K562 (cell line): ENCODE measurements around the gene ZER1. TPM values are rescaled to one million over a fixed set of nuclear protein-coding genes. Genes with fewer than 3 reads are reported as not detected.
A peak's percentile ranks its signal among the peaks of the same experiment; 100 is the strongest.

Experiments
- ARID3B ChIP-seq: fragments of 250-450 bp; sonication (Bioruptor Pico); IDR thresholded peaks from 2 replicates; pipeline ENCODE4 v1.4.0; 2020; ENCODE audit warnings: borderline replicate concordance
- ATF4 ChIP-seq: fragments of 450-650 bp; formaldehyde crosslinking; IDR thresholded peaks from 2 replicates; pipeline ENCODE4 v1.4.0; 2022; ENCODE audit warnings: mild to moderate bottlenecking, moderate library complexity
- CEBPB ChIP-seq: fragments of 450-650 bp; IDR thresholded peaks from 2 replicates; pipeline ENCODE4 v1.6.1; 2016; ENCODE audit warnings: missing genetic modification characterization, missing compliant biosample characterization
- E2F5 ChIP-seq: sonication (generic); formaldehyde crosslinking; IDR thresholded peaks from 2 replicates; pipeline ENCODE4 v1.8.0; 2022; ENCODE audit warnings: mild to moderate bottlenecking, missing genetic modification reagents
- KLF6 ChIP-seq: fragments of 250-450 bp; sonication (Bioruptor Pico); IDR thresholded peaks from 2 replicates; pipeline ENCODE4 v1.4.0; 2020; ENCODE audit warnings: mild to moderate bottlenecking, moderate library complexity, borderline replicate concordance
- LCOR ChIP-seq: sonication (generic); formaldehyde crosslinking; IDR thresholded peaks from 2 replicates; pipeline ENCODE4 v1.8.0; 2022; ENCODE audit warnings: mild to moderate bottlenecking, missing genetic modification reagents
- MYC ChIP-seq, 2 experiments: fragments of 250-450 bp in 1 of 2; sonication (Bioruptor Pico) in 1 of 2; IDR thresholded peaks; 2 replicates each; pipeline versions ENCODE4 v1.5.1 to v1.6.1; 2012 to 2021; ENCODE audit warnings: low read depth in 2 of 2, borderline replicate concordance in 1 of 2, improper control_type of control experiment in 1 of 2, low read length in 1 of 2, mild to moderate bottlenecking in 1 of 2, moderate library complexity in 1 of 2
- NFE2L1 ChIP-seq: fragments of 450-650 bp; IDR thresholded peaks from 2 replicates; pipeline ENCODE4 v1.6.1; 2016; ENCODE audit warnings: missing genetic modification characterization, low read depth, mild to moderate bottlenecking, missing compliant biosample characterization, moderate library complexity, borderline replicate concordance
- SMARCA4 ChIP-seq: fragments of 450-650 bp; IDR thresholded peaks from 2 replicates; pipeline ENCODE4 v1.6.1; 2016
- U2AF2 ChIP-seq: fragments of 200-400 bp; formaldehyde crosslinking; optimal IDR thresholded peaks from 2 replicates; pipeline ENCODE3; 2017; ENCODE audit warnings: low read depth, mild to moderate bottlenecking, low read length
- ZFPM2 ChIP-seq: fragments of 250-450 bp; sonication (Bioruptor Pico); IDR thresholded peaks from 2 replicates; pipeline ENCODE4 v1.5.1; 2022; ENCODE audit warnings: mild to moderate bottlenecking
- ZNF124 ChIP-seq: sonication (generic); formaldehyde crosslinking; IDR thresholded peaks from 2 replicates; pipeline ENCODE4 v1.8.1; 2022; ENCODE audit warnings: missing genetic modification reagents
- ZNF146 ChIP-seq: IDR thresholded peaks from one replicate; pipeline ENCODE4 v1.6.1; 2018; ENCODE audit warnings: missing compliant biosample characterization; ENCODE audit not compliant: unreplicated experiment
- ZNF184 ChIP-seq: sonication (generic); formaldehyde crosslinking; IDR thresholded peaks from 2 replicates; pipeline ENCODE4 v1.5.0; 2020; ENCODE audit warnings: missing genetic modification reagents
- ZNF449 ChIP-seq: fragments of 250-450 bp; sonication (Bioruptor Pico); IDR thresholded peaks from 2 replicates; pipeline ENCODE4 v1.8.0; 2022; ENCODE audit warnings: moderate library complexity, mild to moderate bottlenecking, inconsistent platforms
- ZNF717 ChIP-seq: fragments of 250-450 bp; sonication (Bioruptor Pico); IDR thresholded peaks from 2 replicates; pipeline ENCODE4 v1.5.0; 2021
- polyA plus RNA-seq, 8 experiments: library from polyadenylated mRNA; depleted of rRNA in 4 of 8; stranded (reverse) in 5 of 8; unstranded in 3 of 8; fragments of >200 nt; fragmentation: Nextera tagmentation in 2 of 8; fragmentation: Illumina TruSeq in 1 of 8; extraction: Ambion mirVana in 2 of 8; extraction: Trizol in 1 of 8; gene quantifications; 2 replicates each; pipeline versions ENCODE4 v1.2.1 to v1.2.3, GENCODE V29; 2011 to 2014; ENCODE audit warnings: inconsistent platforms in 1 of 8, missing spikeins in 1 of 8
- total RNA-seq, 7 experiments: library from RNA; depleted of rRNA in 6 of 7; stranded (reverse); fragments of >200 nt in 6 of 7; fragmentation: Illumina TruSeq in 2 of 7; extraction: Trizol in 2 of 7; gene quantifications; 2 replicates each; pipeline versions ENCODE4 v1.2.1 to v1.2.3, GENCODE V29; 2011 to 2021; ENCODE audit warnings: low replicate concordance in 1 of 7
- TF ChIP-seq, protein P1 (sequence below): fragments of 250-450 bp; sonication (Bioruptor Pico); IDR thresholded peaks from 2 replicates; pipeline ENCODE4 v1.8.0; 2022; ENCODE audit warnings: inconsistent platforms, mild to moderate bottlenecking, moderate library complexity, borderline replicate concordance
- TF ChIP-seq, protein P2 (sequence below): fragments of 250-450 bp; sonication (Bioruptor Pico); IDR thresholded peaks from 2 replicates; pipeline ENCODE4 v1.8.0; 2021; ENCODE audit warnings: moderate library complexity, mild to moderate bottlenecking, inconsistent platforms

The ZER1 gene
- total and polyA plus RNA-seq, 9 of the 15 experiments (the other 6 are each of a cell fraction or from before 2014, with no cell fraction given): 0.07 to 10.7 (median 6.2) TPM

GRCh38 chr9:128818099-128818838 lies 46.5 kb upstream of the ZER1 start, which contains the start of gene ENDOG (continued):
- TF ChIP-seq, protein P1, sequence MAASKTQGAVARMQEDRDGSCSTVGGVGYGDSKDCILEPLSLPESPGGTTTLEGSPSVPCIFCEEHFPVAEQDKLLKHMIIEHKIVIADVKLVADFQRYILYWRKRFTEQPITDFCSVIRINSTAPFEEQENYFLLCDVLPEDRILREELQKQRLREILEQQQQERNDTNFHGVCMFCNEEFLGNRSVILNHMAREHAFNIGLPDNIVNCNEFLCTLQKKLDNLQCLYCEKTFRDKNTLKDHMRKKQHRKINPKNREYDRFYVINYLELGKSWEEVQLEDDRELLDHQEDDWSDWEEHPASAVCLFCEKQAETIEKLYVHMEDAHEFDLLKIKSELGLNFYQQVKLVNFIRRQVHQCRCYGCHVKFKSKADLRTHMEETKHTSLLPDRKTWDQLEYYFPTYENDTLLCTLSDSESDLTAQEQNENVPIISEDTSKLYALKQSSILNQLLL (CRISPR knock-in tag): no peak
- no peak for TF ChIP-seq ZNF124
- no peak for TF ChIP-seq KLF6 (CRISPR knock-in tag)
- TF ChIP-seq CEBPB (tag): no peak
- no peak for TF ChIP-seq ARID3B (CRISPR knock-in tag)
- no peak for TF ChIP-seq ZNF717 (CRISPR knock-in tag)
- TF ChIP-seq, protein P2, sequence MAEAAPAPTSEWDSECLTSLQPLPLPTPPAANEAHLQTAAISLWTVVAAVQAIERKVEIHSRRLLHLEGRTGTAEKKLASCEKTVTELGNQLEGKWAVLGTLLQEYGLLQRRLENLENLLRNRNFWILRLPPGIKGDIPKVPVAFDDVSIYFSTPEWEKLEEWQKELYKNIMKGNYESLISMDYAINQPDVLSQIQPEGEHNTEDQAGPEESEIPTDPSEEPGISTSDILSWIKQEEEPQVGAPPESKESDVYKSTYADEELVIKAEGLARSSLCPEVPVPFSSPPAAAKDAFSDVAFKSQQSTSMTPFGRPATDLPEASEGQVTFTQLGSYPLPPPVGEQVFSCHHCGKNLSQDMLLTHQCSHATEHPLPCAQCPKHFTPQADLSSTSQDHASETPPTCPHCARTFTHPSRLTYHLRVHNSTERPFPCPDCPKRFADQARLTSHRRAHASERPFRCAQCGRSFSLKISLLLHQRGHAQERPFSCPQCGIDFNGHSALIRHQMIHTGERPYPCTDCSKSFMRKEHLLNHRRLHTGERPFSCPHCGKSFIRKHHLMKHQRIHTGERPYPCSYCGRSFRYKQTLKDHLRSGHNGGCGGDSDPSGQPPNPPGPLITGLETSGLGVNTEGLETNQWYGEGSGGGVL (CRISPR knock-in tag): no peak
- peak; percentile 52 for TF ChIP-seq MYC (IDR thresholded peaks at IDR 0.05; ENCODE audit: low read depth, low read length)
- no peak for TF ChIP-seq MYC (CRISPR knock-in tag; IDR thresholded peaks at IDR 0.05; ENCODE audit: borderline replicate concordance, low read depth)
- TF ChIP-seq ZFPM2: no peak
- 0 out of 2 replicates have a peak, but pooled peaks have one; percentile 48 for TF ChIP-seq LCOR
- TF ChIP-seq ZNF449: peak; percentile 85; the same call in 1 of the 2 replicates
- TF ChIP-seq U2AF2: no peak
- no peak for TF ChIP-seq ZNF184 (CRISPR knock-in tag)
- peak; percentile 89 for TF ChIP-seq E2F5 (CRISPR knock-in tag)
- no peak for TF ChIP-seq SMARCA4
- no peak for TF ChIP-seq NFE2L1 (tag)
- TF ChIP-seq ZNF146 (CRISPR knock-in tag): no peak
- no peak for TF ChIP-seq ATF4 (CRISPR knock-in tag)
